H9 (cell line): ENCODE measurements around the gene SEPTIN5. TPM values are rescaled to one million over a fixed set of nuclear protein-coding genes. Genes with fewer than 3 reads are reported as not detected.

ENCODE experiments used
- DNase-seq: peaks from one replicate; pipeline ENCODE4 v3.0.0-alpha.2; 2017
- H2AFZ ChIP-seq: one replicate; pipeline ENCODE4 v1.6.1; 2013; ENCODE audit warnings: mild to moderate bottlenecking, low read length, control low read depth, moderate library complexity
- H2AK5ac ChIP-seq: 2 replicates; pipeline ENCODE4 v1.6.1; 2013; ENCODE audit warnings: low read length, control low read depth, mixed read lengths; ENCODE audit not compliant: insufficient read length
- H2BK120ac ChIP-seq: one replicate; pipeline ENCODE4 v1.6.1; 2013; ENCODE audit warnings: low read depth, mild to moderate bottlenecking, low read length, control low read depth, inconsistent platforms; ENCODE audit not compliant: poor library complexity, severe bottlenecking
- H2BK12ac ChIP-seq: 2 replicates; pipeline ENCODE4 v1.6.1; 2013; ENCODE audit warnings: low read length, control low read depth, mixed read lengths, low read depth; ENCODE audit not compliant: insufficient read length
- H2BK15ac ChIP-seq: 2 replicates; pipeline ENCODE4 v1.6.1; 2013; ENCODE audit warnings: low read depth, low read length, control low read depth
- H2BK20ac ChIP-seq: one replicate; pipeline ENCODE4 v1.6.1; 2013; ENCODE audit warnings: low read depth, mild to moderate bottlenecking, low read length, control low read depth, inconsistent platforms; ENCODE audit not compliant: poor library complexity, severe bottlenecking
- H2BK5ac ChIP-seq: 2 replicates; pipeline ENCODE4 v1.6.1; 2013; ENCODE audit warnings: low read length, control low read depth, mixed read lengths; ENCODE audit not compliant: insufficient read length
- H3K14ac ChIP-seq: 2 replicates; pipeline ENCODE4 v1.6.1; 2013; ENCODE audit warnings: low read length, control low read depth; ENCODE audit not compliant: insufficient read depth
- H3K18ac ChIP-seq: 2 replicates; pipeline ENCODE4 v1.6.1; 2013; ENCODE audit warnings: low read depth, mild to moderate bottlenecking, mixed read lengths, low read length, control low read depth; ENCODE audit not compliant: insufficient read length
- H3K23ac ChIP-seq: 2 replicates; pipeline ENCODE4 v1.6.1; 2013; ENCODE audit warnings: low read length, control low read depth, mixed read lengths, low read depth; ENCODE audit not compliant: insufficient read length
- H3K23me2 ChIP-seq: 2 replicates; pipeline ENCODE4 v1.6.1; 2013; ENCODE audit warnings: low read depth, mild to moderate bottlenecking, mixed read lengths, low read length, control low read depth; ENCODE audit not compliant: insufficient read length, poor library complexity, severe bottlenecking
- H3K27ac ChIP-seq: 2 replicates; pipeline ENCODE4 v1.5.1; 2013; ENCODE audit warnings: low read length, control low read depth, mixed read lengths, low read depth; ENCODE audit not compliant: insufficient read length
- H3K27me3 ChIP-seq: 2 replicates; pipeline ENCODE4 v1.6.1; 2013; ENCODE audit warnings: low read length, control low read depth, inconsistent platforms; ENCODE audit not compliant: insufficient read depth
- H3K4ac ChIP-seq: 2 replicates; pipeline ENCODE4 v1.6.1; 2013; ENCODE audit warnings: low read depth, mild to moderate bottlenecking, control low read depth, inconsistent platforms, low read length, moderate library complexity
- H3K4me1 ChIP-seq: 2 replicates; pipeline ENCODE4 v1.6.1; 2013; ENCODE audit warnings: low read length, control low read depth, inconsistent platforms; ENCODE audit not compliant: insufficient read depth
- H3K4me2 ChIP-seq: 2 replicates; pipeline ENCODE4 v1.6.1; 2013; ENCODE audit warnings: low read length, control low read depth, mixed read lengths; ENCODE audit not compliant: insufficient read length, insufficient read depth
- H3K56ac ChIP-seq: 2 replicates; pipeline ENCODE4 v1.6.1; 2013; ENCODE audit warnings: low read depth, mild to moderate bottlenecking, mixed read lengths, low read length, control low read depth; ENCODE audit not compliant: insufficient read length
- H3K79me1 ChIP-seq: 2 replicates; pipeline ENCODE4 v1.6.1; 2013; ENCODE audit warnings: low read depth, mild to moderate bottlenecking, moderate library complexity, low read length, control low read depth, inconsistent platforms; ENCODE audit not compliant: insufficient read depth, poor library complexity, severe bottlenecking
- H3K79me2 ChIP-seq: 2 replicates; pipeline ENCODE4 v1.6.1; 2013; ENCODE audit warnings: low read length, control low read depth, inconsistent platforms; ENCODE audit not compliant: insufficient read depth
- H3K9ac ChIP-seq: 2 replicates; pipeline ENCODE4 v1.6.1; 2013; ENCODE audit warnings: low read length, control low read depth, mixed read lengths; ENCODE audit not compliant: insufficient read length; ENCODE audit errors: extremely low read depth
- H3K9me3 ChIP-seq: one replicate; pipeline ENCODE4 v1.6.1; 2013; ENCODE audit warnings: low read depth, low read length, inconsistent platforms; ENCODE audit not compliant: control insufficient read depth
- H3T11ph ChIP-seq: one replicate; pipeline ENCODE4 v1.6.1; 2013; ENCODE audit warnings: mild to moderate bottlenecking, low read length, control low read depth, inconsistent platforms
- H4K20me1 ChIP-seq: one replicate; pipeline ENCODE4 v1.6.1; 2013; ENCODE audit not compliant: control insufficient read depth, insufficient read length, insufficient read depth
- H4K5ac ChIP-seq: 2 replicates; pipeline ENCODE4 v1.6.1; 2013; ENCODE audit warnings: low read depth, mild to moderate bottlenecking, mixed read lengths, low read length, control low read depth; ENCODE audit not compliant: insufficient read length
- H4K8ac ChIP-seq: replicated peaks from 2 replicates; pipeline ENCODE4 v1.6.1; 2013; ENCODE audit warnings: low read length, control low read depth, mixed read lengths, low read depth; ENCODE audit not compliant: insufficient read length
- H4K91ac ChIP-seq: 2 replicates; pipeline ENCODE4 v1.6.1; 2013; ENCODE audit warnings: low read depth, mild to moderate bottlenecking, moderate library complexity, mixed read lengths, low read length, control low read depth; ENCODE audit not compliant: insufficient read length
- H3K27ac Mint-ChIP-seq, 3 experiments: 2 replicates in 2 of 3; 3 replicates in 1 of 3; pipeline ENCODE4 v1.8.0; 2020 to 2021; ENCODE audit warnings: mixed read lengths in 3 of 3, mild to moderate bottlenecking in 1 of 3, moderate library complexity in 1 of 3
- H3K27me3 Mint-ChIP-seq: 2 replicates; pipeline ENCODE4 v1.8.0; 2021; ENCODE audit warnings: low read depth, mild to moderate bottlenecking, moderate library complexity, mixed read lengths
- H3K36me3 Mint-ChIP-seq, 3 experiments: 2 replicates in 2 of 3; 3 replicates in 1 of 3; pipeline ENCODE4 v1.8.0; 2020 to 2021; ENCODE audit warnings: low read depth in 3 of 3, mixed read lengths in 3 of 3; ENCODE audit not compliant: insufficient read depth in 1 of 3
- H3K4me1 Mint-ChIP-seq, 2 experiments: 2 replicates each; pipeline ENCODE4 v1.8.0; 2020; ENCODE audit warnings: mixed read lengths in 2 of 2
- H3K4me3 Mint-ChIP-seq, 2 experiments: 2 replicates in 1 of 2; 3 replicates in 1 of 2; pipeline ENCODE4 v1.8.0; 2020 to 2021; ENCODE audit warnings: mild to moderate bottlenecking in 2 of 2, mixed read lengths in 2 of 2, moderate library complexity in 1 of 2
- H3K9me3 Mint-ChIP-seq, 2 experiments: 2 replicates in 1 of 2; 3 replicates in 1 of 2; pipeline ENCODE4 v1.8.0; 2020; ENCODE audit warnings: mild to moderate bottlenecking in 2 of 2, mixed read lengths in 2 of 2, moderate library complexity in 1 of 2
- WGBS: extraction: QIAGEN DNeasy Blood & Tissue Kit; methylation state at CpG from one replicate; pipeline ENCODE4 v1.1.7; 2013; ENCODE audit warnings: missing lambda C conversion rate, low lambda C conversion rate, mixed read lengths; ENCODE audit not compliant: insufficient read length; ENCODE audit errors: extremely low coverage; 5-methylcytosine and 5-hydroxymethylcytosine counted together
- total RNA-seq: library from RNA; stranded (reverse); gene quantifications from 2 replicates; pipeline ENCODE4 v1.2.1, GENCODE V29; 2021
- TF ChIP-seq, protein P1 (sequence below): fragments of 200-600 bp; sonication (generic); conservative IDR thresholded peaks from 3 replicates; pipeline ENCODE4 v1.8.0; 2021; ENCODE audit warnings: antibody characterized with exemption, mild to moderate bottlenecking

Gene SEPTIN5
- total RNA-seq, 1 experiment from 2014 or later, result 17.8 TPM

DNA sequence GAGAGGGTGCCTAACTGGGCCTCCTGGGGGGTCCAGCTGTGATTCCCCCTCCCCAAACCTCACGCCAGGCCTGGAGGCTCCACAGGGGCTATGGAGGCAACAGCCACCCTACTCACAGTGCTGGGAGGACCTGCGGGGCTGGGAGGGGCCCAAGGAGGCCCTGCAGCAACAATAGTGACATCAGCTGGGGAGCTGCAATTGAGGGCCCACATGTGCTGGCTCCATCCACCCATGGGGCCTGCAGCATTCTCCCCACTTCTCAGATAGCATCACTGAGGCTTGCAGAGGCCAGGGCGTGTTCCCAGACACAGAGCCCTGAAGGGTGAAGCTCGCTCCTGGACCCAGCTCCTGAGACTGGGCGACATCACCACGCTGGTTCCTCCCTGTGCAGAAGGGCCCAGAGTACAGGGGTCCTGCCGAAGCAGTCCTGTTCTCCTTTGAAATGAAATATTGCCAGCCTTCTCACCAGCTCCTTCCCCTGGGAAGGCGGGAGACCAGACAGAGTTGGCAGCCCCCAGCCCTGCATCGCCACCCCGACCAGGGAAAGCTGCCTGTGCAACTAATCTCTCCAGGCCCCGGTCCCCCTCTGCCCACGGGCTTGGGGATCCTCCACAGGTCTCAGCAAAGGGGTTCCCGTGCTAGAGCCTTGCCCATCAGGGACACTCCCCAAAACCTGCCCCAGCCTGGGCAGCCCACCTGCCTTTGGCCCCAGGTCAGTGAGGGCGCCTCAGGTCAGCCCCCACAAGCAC is 37.4 kb downstream of the SEPTIN5 start:
- Histone ChIP-seq H3K23ac (no peak overlapping the region), H2AFZ (no peak overlapping the region), H3K27ac (no peak overlapping the region), H3K9me3 (no peaks in the 10 kb centered on the region), H4K20me1 (peaks cover 3% of the 10 kb centered on the region), H3K79me2 (no peaks in the 10 kb centered on the region), H2BK15ac (no peak overlapping the region), H2BK20ac (no peak overlapping the region), H3K27me3 (peaks cover 37% of the 10 kb centered on the region), H3K23me2 (no peaks in the 10 kb centered on the region), H3T11ph (no peak overlapping the region), H3K4me2 (no peak overlapping the region), H3K56ac (no peak overlapping the region), H2BK12ac (no peak overlapping the region), H3K79me1 (no peaks in the 10 kb centered on the region), H4K5ac (no peak overlapping the region), H2BK5ac (no peak overlapping the region), H3K14ac (peak overlapping the region; percentile 5; the same call in 1 of the 2 replicates), H3K18ac (no peak overlapping the region), H4K8ac (no peak overlapping the region), H3K9ac (no peak overlapping the region), H2BK120ac (no peak overlapping the region), H4K91ac (no peak overlapping the region), H3K4me1 (no peaks in the 10 kb centered on the region), H2AK5ac (no peak overlapping the region), H3K4ac (no peak overlapping the region)
- Mint-ChIP-seq H3K9me3 (no peaks in the 10 kb centered on the region; a peak in 1 of 5 replicates), H3K27me3 (peaks cover 63% of the 10 kb centered on the region), H3K4me3 (no peak overlapping the region), H3K27ac (no peak overlapping the region), H3K36me3 (no peaks in the 10 kb centered on the region), H3K4me1 (peaks cover 9 to 24% of the 10 kb centered on the region in 2 experiments)
- WGBS, result no CpG with 5 or more reads among the region's 14 CpGs
- no peak for DNase-seq
- TF ChIP-seq, protein P1, sequence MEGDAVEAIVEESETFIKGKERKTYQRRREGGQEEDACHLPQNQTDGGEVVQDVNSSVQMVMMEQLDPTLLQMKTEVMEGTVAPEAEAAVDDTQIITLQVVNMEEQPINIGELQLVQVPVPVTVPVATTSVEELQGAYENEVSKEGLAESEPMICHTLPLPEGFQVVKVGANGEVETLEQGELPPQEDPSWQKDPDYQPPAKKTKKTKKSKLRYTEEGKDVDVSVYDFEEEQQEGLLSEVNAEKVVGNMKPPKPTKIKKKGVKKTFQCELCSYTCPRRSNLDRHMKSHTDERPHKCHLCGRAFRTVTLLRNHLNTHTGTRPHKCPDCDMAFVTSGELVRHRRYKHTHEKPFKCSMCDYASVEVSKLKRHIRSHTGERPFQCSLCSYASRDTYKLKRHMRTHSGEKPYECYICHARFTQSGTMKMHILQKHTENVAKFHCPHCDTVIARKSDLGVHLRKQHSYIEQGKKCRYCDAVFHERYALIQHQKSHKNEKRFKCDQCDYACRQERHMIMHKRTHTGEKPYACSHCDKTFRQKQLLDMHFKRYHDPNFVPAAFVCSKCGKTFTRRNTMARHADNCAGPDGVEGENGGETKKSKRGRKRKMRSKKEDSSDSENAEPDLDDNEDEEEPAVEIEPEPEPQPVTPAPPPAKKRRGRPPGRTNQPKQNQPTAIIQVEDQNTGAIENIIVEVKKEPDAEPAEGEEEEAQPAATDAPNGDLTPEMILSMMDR, result no peak
